Left lobe of liver (tissue), 1 donor: ENCODE data around the gene TIMM22. TPM values are rescaled to one million over a fixed set of nuclear protein-coding genes. Genes with fewer than 3 reads are reported as not detected.

Experiments used
- total RNA-seq: library from RNA; stranded (reverse); gene quantifications from one replicate; pipeline ENCODE4 v1.2.1, GENCODE V29; 2021
- donor health status: DM: no; HTN: yes; CAD: no.

TIMM22 gene
- total RNA-seq, 1 donor from 2014 or later = 4.2 TPM

Other genes with a start within 250 kb of the TIMM22 start
- 7.4 TPM for gene GEMIN4, start 244.9 kb upstream of the TIMM22 start, total RNA-seq
- 35.4 TPM for gene GLOD4, start 214.8 kb upstream of the TIMM22 start, total RNA-seq
- gene MRM3, start 214.8 kb upstream of the TIMM22 start, total RNA-seq = 13.3 TPM
- 8.1 TPM for gene NXN, start 17.4 kb upstream of the TIMM22 start, total RNA-seq
- gene ABR, start 182.9 kb downstream of the TIMM22 start, total RNA-seq = 13.4 TPM